ENCODE results near the gene EPN3. TPM values are rescaled to one million over a fixed set of nuclear protein-coding genes. Genes with fewer than 3 reads are reported as not detected.

Gene EPN3
- total RNA-seq, 1 experiment from 2014 or later = 0.09 TPM

DNA sequence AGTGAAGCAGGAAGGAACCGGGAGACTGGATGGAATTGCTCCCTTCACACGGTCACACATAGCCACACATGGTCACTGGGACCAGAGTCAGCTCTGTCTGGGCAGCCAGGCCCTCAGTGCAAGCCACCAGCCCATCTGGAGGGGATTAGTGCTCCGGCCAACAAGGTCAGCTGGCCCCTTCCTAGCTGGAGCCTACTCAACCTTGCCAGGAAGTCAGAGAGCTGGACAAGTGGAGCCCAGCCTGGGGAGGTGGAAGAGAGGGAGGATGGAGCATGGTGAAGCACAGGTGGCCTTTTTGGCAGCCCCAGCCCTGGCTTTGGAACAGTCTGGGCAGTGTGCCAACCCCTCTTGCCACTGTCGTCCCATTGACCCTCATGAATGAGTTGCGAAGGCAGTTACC lies 24.3 kb downstream of the EPN3 start:
- H3K9me3 ChIP-seq (ENCODE audit: low read depth, low read length, poor library complexity, severe bottlenecking) = no peaks in the 10 kb centered on the region
- intact Hi-C loops (cut with micrococcal nuclease; ENCODE audit: unreplicated experiment) = no loop called here
- peaks cover 18% of the 10 kb centered on the region for H3K4me1 ChIP-seq (ENCODE audit: insufficient read depth, low read length, poor library complexity, severe bottlenecking)
- no peaks in the 10 kb centered on the region for H3K36me3 ChIP-seq (ENCODE audit: insufficient read depth, low read length, poor library complexity, severe bottlenecking)
- H3K4me3 ChIP-seq (ENCODE audit: low read depth, low read length, poor library complexity, severe bottlenecking) = no peak overlapping the region
- no peak overlapping the region for H3K27ac ChIP-seq (ENCODE audit: low read depth, low read length, poor library complexity, severe bottlenecking)
- no peak for DNase-seq (ENCODE audit: low spot score)
- TF ChIP-seq EZH2 (IDR thresholded peaks at IDR 0.05; ENCODE audit: borderline replicate concordance, low read depth, low read length, poor library complexity, severe bottlenecking) (no peak), CTCF (conservative IDR thresholded peaks at IDR 0.05; ENCODE audit: low read depth, low read length) (no peak)
- H3K27me3 ChIP-seq (replicated peaks; ENCODE audit: insufficient read depth, low read depth, low read length, poor library complexity) = peaks cover 7% of the 10 kb centered on the region
- BruUV-seq (replicated peaks) = no TSS peak
- ChIA-PET POLR2A (ENCODE audit: low non-redundant PET) (no interaction called here), CTCF (no interaction called here)

GRCh38 chr17:50557630-50558029 lies 25.1 kb downstream of the EPN3 start:
- Histone ChIP-seq H3K4me3 (ENCODE audit: low read depth, low read length, poor library complexity, severe bottlenecking) (no peak overlapping the region), H3K36me3 (ENCODE audit: insufficient read depth, low read length, poor library complexity, severe bottlenecking) (no peaks in the 10 kb centered on the region), H3K4me1 (ENCODE audit: insufficient read depth, low read length, poor library complexity, severe bottlenecking) (peaks cover 24% of the 10 kb centered on the region), H3K27me3 (replicated peaks; ENCODE audit: insufficient read depth, low read depth, low read length, poor library complexity) (peaks cover 11% of the 10 kb centered on the region), H3K27ac (ENCODE audit: low read depth, low read length, poor library complexity, severe bottlenecking) (no peak overlapping the region), H3K9me3 (ENCODE audit: low read depth, low read length, poor library complexity, severe bottlenecking) (no peaks in the 10 kb centered on the region)
- POLR2A ChIA-PET (ENCODE audit: low non-redundant PET) = no interaction called here
- TF ChIP-seq EZH2 (IDR thresholded peaks at IDR 0.05; ENCODE audit: borderline replicate concordance, low read depth, low read length, poor library complexity, severe bottlenecking) = no peak
- no peak for TF ChIP-seq CTCF (conservative IDR thresholded peaks at IDR 0.05; ENCODE audit: low read depth, low read length)
- CTCF ChIA-PET = no interaction called here
- intact Hi-C loops (cut with micrococcal nuclease; ENCODE audit: unreplicated experiment) = no loop called here
- DNase-seq (ENCODE audit: low spot score) = no peak
- no TSS peak for BruUV-seq (replicated peaks)

GRCh38 chr17:50558091-50558490 lies 25.6 kb downstream of the EPN3 start:
- Histone ChIP-seq H3K4me3 (ENCODE audit: low read depth, low read length, poor library complexity, severe bottlenecking) (no peak overlapping the region), H3K9me3 (ENCODE audit: low read depth, low read length, poor library complexity, severe bottlenecking) (no peaks in the 10 kb centered on the region), H3K36me3 (ENCODE audit: insufficient read depth, low read length, poor library complexity, severe bottlenecking) (no peaks in the 10 kb centered on the region), H3K27me3 (replicated peaks; ENCODE audit: insufficient read depth, low read depth, low read length, poor library complexity) (peaks cover 11% of the 10 kb centered on the region), H3K4me1 (ENCODE audit: insufficient read depth, low read length, poor library complexity, severe bottlenecking) (peaks cover 28% of the 10 kb centered on the region), H3K27ac (ENCODE audit: low read depth, low read length, poor library complexity, severe bottlenecking) (no peak overlapping the region)
- no peak for DNase-seq (ENCODE audit: low spot score)
- no TSS peak for BruUV-seq (replicated peaks)
- intact Hi-C loops (cut with micrococcal nuclease; ENCODE audit: unreplicated experiment) = no loop called here
- no peak for TF ChIP-seq EZH2 (IDR thresholded peaks at IDR 0.05; ENCODE audit: borderline replicate concordance, low read depth, low read length, poor library complexity, severe bottlenecking)
- no peak for TF ChIP-seq CTCF (conservative IDR thresholded peaks at IDR 0.05; ENCODE audit: low read depth, low read length)
- CTCF ChIA-PET = no interaction called here
- POLR2A ChIA-PET (ENCODE audit: low non-redundant PET) = no interaction called here

Measured in A673 (cell line).